Right kidney (tissue), 1 donor: ENCODE data around the gene CCDC33.

Experiments
- DNase-seq: peaks from one replicate; pipeline ENCODE4 v3.0.0-alpha.2; 2016

CCDC33 gene

GRCh38 chr15:74259292-74259648 is 23.1 kb downstream of the CCDC33 start:
- no peak for DNase-seq

- DNase-seq, result no peak
Observed at GRCh38 chr15:74259821-74260607, 23.9 kb downstream of the CCDC33 start.

- DNase-seq, result no peak
Observed at GRCh38 chr15:74261041-74261440, 24.9 kb downstream of the CCDC33 start.

DNA sequence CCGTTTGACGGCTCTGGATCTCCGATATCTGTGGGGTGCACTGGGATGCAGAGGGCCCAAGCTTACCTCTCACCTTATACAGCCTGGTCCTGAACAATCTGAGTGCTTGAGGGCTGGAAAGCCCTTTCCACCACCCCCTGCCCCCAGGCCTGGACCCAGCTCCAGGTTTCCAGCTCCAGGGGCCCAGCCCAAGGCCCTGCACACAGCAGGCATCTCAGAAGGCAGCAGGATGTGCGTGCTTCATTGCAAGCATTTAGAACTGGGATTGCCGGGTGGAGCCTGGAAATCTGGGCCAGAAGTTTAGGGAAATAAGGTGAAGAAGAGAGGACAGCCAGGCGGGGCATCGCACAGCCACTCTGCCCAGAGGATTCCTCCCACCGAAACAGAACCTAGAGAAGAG is 25.6 kb downstream of the CCDC33 start:
- DNase-seq, result no peak

DNA sequence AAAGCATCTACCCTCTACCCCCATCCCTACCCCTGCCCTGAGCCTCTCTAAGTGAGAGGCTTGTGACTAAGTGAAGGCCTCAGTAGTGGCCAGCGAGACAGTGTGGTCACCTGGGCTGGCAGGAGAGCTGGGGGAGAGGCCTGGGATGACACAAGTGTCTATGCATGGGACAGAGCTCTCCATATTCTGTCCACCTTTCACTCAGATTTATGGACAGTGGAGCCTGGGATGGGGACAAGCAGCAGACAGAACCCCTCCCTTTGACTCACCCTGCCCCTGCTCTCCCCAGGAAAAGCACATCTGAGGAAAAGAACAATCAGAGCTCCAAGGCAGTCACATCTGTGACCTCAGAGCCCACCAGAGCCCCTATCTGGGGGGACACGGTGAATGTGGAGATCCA is 26.0 kb downstream of the CCDC33 start:
- no peak for DNase-seq

GRCh38 chr15:74262625-74263024 is 26.5 kb downstream of the CCDC33 start:
- DNase-seq, result no peak

GRCh38 chr15:74263466-74263865 is 27.3 kb downstream of the CCDC33 start:
- no peak for DNase-seq

GRCh38 chr15:74264081-74264501 is 28.0 kb downstream of the CCDC33 start:
- DNase-seq, result no peak

GRCh38 chr15:74265046-74265639 is 29.0 kb downstream of the CCDC33 start:
- no peak for DNase-seq

GRCh38 chr15:74268020-74268419 is 31.9 kb downstream of the CCDC33 start:
- DNase-seq, result no peak

DNA sequence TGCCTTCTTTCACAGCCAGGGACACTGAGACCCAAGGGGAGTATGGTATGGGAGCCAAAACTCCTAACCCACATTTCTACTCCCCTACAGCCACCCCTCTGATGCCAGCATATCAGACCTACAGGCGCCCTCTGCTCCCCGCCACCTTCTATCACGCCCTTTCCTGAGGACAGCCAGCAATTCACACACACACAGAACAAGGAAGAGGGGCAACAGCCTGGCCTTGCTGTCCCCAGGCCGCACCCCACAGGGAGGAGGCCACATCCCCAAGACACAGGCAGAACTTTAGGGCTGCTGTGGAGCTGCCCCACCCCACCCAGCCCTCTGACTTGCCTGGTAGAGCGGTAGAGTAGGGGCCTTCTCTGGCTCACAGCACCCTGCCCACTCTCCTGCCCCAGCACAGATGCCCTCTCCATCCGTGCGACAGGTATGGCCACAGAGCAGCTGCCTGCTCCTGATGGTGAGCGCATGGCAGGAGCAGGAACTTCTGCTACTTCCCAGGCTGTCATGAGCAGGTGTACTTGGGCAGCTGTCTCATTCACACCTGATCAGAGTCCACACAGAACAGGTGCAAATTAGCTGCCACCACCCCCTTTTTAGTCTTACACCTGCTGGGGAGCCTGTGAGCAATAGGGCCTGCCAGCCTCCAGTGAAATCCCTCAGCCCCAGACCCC is 33.4 kb downstream of the CCDC33 start:
- no peak for DNase-seq

GRCh38 chr15:74270155-74270554 is 34.0 kb downstream of the CCDC33 start:
- DNase-seq, result no peak

GRCh38 chr15:74270854-74271520 is 34.9 kb downstream of the CCDC33 start:
- DNase-seq, result no peak

DNA sequence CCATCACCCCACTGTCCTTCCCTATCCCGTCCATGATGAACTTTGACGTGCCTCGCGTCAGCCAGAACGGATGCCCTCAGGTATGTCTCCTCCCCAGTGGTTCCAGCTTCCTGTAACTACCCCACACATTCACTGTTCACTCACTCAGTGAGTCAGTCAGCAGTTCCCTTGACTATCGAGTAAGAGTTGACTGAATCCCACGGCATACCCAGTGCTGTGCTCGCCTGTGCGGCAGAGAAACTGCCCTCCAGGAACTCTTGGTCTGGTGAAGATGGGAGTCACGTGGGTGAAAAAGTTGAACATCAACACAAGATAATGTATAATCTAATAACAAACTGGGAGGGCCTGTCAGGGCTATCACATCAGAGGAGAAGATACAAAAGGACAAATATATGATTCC is 36.7 kb downstream of the CCDC33 start:
- DNase-seq, result no peak

DNA sequence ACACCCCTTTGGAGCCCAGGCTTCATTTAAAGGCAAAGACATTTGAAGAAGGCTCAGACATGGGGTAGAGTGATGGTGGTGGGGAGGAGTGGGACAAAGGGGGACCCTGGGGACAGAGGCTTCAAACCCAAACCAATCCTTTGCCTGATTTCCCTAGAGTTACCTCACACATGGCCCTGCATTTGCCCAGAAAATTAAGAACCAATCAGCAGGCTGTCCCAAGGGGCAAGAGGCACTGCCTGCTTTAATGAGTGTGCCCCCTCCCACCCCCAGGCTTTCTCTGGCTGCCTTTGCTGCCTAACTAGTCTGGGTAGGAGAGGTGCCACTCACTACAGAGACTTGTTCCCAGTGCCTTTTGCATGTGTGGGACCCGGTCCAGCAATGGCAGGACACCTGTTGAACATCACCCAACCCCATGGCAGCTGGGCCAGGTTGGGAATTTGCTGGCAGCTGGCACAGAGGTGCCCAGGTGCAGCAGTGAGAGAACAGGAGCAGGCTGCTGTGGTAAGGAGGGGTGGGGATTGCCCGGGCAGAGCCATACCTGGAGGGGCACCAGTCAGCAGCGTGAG is 38.4 kb downstream of the CCDC33 start:
- no peak for DNase-seq

DNA sequence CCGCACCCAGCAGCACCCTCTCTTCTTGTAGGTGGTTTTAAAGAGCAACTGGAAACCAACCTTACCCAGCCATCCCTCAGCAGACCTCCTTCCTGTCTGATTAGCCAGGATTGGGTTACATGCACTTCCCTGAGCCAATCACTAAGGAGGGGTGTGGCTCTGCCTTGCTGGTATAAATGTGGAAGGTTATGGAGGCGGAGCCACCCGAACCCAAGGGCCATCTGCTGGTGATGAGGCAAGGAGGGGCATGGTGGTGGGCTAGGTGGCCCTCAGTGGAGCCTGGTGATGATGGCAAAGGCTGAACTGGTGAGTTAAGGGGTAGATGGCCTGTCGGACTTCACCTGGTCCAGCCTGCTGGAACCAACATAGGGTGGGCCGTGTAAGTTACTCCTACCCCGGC is 39.8 kb downstream of the CCDC33 start:
- no peak for DNase-seq

DNA sequence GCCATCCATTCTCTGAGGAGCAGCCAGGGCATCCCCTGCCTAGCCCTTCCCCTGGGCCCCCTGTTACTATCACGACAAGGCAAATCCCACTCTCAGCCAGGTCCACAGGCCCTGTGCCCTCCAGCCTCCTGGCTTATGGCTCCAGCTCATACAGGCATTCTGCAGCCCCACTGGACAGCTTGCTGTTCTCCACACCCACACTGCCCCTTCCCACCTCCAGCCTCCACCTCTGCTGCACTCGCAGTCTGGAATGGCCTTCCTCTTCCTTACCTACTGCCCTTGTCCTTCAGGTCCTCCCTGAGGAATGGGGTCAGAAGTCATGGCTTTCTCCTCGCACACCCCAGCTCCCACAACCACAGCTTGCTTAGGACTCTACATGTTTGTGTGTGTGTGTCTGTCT is 40.4 kb downstream of the CCDC33 start:
- DNase-seq, result no peak

DNA sequence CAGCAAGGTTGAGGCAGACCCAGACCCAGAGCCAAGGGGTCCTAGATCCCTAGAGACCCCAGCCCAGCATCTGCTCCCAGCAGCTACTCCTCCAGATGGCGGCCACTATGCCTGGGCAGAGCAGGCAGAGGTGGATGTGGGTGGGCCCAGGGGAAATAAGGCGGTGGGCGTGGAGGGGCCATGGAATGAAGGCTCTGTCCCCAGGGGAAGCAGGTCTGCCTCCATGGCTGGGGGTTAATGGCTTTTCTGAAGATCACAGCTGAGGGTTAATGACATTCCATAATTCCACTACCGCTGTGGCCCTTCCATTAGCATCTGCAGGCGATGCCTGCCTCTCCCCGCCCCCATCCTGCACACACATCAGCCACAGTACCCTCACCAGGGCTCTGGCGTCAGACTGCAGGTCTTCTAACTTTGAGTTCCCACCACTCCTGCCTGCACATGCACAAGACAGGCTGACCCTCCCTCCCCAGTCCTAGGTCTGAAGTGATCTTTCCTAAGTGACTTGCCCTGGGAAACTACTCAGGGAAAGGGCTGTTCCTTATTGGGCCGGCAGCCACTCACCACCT is 41.2 kb downstream of the CCDC33 start:
- DNase-seq, result no peak

DNA sequence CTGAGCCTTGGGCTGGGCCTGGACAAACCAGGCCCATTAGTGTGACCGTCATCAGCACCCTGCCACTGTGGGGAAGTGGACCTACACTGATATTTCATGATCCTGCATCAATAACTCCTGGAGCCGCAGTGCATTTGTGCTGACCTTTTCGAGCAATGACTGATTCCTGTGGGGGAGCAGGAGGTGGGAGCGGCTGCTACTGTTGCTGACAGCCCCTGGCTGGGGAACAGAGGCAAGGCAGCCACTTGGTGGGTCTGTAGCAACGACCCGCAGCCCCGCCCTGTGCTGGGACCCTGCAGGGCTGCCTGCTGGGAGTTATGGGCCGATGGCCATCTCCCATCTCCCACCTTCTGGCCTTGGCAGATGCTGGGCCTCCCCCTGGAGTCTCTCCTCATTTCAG is 42.1 kb downstream of the CCDC33 start:
- no peak for DNase-seq

DNA sequence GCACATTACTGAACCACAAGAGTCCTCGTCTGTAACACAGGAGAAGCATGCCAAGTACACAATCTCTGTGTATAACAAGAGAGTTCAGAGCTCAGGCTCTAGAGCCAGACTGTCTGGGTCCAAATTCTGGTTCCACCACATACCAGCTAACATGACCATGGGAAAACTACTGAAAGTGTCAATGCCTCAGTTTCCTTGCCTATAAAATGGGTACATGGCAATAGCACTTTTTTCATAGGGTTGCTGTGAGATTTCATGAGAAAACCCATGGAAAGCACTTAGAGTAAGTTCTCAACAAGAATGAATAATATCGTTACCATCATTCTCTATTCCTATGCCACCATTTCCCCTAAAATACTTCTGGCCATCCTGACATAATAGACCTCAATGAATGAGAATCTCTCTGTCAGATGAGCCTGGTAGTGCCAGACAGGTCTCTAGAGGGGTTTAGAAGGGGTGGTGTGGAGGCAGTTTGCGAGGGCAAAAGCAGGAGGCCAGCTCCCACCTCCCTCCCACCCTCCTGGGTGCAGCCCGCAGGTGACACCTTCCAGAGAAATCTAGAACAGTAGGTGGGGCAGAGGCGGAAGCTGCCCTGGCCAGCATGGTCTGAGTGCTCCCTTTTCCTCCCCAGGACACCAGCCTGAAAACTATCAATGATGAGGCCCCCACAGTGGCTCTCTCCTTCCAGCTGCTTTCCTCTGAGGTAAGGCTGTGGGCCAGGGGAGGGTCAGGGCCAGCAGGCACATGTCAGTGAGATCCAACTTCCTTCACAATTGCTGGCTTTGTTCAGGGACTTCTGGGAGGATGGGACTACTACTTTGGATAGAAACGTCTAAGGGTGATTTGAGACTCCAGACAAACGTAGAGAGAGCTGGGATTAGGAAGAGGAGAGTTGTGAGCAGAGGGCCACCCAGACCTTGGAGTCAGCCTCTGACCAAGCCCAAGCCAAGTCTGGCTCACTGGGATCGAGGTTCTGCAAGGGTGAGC is 45.3 kb downstream of the CCDC33 start:
- DNase-seq, result no peak

GRCh38 chr15:74283368-74283767 is 47.2 kb downstream of the CCDC33 start:
- DNase-seq, result no peak
